Measurements from ENCODE around the gene DPH2.

Gene DPH2

DNA sequence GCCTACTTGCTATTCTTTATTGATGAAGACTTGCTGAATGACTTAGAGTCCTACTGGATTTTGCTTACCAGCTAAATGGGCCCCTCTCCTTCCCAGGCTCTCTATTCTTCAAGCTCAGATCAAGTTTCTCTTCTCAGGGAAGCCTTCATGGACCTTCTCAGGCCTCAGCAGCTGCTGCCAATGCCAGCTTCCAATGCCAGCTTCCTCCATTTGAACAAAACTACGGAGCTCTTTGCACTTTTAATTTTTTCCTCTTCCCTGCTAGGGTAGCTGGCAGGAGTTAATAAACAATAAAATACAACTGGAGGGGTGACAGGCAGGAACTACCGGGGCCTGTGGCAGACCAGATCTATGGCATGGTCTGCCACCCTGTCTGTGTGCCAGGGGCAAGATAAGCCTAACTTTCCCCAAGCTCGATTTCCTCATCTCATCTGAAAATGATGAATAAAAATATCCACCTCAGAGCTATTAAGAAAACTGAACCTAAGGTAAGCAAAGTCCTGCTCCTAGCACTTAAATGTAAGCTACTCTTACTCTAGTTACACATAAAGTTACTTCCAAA, 24.1 kb upstream of the DPH2 start:
- DNase-seq = no peak

DNA sequence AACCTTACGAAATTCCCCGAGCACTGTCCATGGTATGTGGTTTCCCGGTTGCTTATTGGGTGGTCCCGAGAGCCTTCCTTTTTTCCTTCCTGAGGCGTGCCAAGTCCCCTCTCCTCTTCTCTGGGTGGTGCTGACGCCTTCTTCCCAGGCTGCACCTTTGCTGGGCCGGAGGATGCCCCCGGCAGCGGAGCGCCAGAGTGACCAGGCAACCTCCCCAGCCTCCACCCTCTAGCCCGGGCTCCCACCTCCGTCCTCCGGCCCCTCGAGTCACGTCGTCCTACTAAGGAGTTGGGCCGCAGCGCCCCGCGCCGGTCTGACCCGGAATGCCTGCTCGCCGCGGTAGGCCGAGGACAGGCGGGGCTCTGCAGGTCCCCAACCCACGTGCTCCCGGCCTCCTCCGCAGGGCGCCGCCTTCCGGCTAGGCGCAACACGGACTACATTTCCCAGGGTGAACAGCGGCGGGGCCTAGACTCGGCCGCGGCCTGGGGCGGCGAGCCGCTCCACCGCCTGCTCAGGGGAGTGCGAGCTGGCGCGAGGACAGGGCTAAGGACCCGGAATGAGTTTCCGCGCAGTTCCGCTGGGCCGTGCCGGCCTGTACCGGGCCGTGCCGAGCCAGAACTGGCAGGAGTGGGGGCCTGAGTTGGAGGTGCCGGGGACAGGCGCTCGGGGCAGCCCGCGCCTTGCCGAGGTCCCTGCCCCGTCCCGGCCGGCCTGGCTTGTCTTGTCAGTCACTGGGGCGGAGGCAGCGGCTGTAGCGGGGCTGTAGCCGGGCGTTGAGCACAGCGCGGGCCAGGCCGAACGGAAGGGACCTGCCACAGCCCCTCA, 23.4 kb upstream of the DPH2 start, which contains the start of gene IPO13:
TSS of gene IPO13 (plus strand) at position 715 of the 825 bp plus-strand sequence. CDS start 651 bp downstream, outside the sequence.
- peak; percentile 83 for DNase-seq

DNA sequence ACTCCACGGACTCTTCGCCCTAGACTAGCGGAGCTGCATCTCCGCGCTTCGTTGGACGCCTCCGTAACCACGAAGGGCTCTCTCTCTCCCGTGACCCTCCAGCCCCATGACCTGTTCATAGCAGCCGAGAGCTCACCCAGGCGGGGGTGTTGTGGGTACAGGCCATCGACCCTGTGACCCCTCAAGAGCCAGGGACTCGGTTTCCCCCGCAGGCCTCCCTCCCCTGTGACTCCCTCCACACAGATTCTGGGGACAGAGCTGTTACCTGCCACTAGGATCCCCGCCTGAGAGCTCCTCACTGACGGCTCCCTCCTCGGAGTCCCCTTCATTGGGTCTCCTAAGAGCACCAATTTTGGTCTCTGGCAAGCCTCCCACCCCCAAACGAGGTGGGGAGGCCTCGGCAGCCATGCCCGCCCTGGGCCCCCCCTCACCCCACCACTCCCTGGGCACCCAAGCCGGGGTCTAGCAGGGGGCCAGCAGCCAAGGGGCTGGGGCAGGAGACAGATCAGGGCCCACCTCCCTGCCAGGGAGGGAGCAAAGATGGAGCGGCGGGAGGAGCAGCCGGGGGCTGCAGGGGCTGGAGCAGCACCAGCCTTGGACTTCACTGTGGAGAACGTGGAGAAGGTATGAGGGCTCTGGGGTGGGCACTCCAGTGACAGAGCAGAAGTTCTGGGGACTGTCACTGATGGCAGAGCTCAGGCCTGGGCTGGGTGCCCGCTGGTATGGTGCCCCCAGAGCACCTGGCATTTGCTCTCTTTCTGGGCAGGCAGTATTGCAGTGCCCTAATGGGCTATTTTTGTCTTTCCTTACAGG, 22.5 kb upstream of the DPH2 start:
- DNase-seq = no peak

DNA sequence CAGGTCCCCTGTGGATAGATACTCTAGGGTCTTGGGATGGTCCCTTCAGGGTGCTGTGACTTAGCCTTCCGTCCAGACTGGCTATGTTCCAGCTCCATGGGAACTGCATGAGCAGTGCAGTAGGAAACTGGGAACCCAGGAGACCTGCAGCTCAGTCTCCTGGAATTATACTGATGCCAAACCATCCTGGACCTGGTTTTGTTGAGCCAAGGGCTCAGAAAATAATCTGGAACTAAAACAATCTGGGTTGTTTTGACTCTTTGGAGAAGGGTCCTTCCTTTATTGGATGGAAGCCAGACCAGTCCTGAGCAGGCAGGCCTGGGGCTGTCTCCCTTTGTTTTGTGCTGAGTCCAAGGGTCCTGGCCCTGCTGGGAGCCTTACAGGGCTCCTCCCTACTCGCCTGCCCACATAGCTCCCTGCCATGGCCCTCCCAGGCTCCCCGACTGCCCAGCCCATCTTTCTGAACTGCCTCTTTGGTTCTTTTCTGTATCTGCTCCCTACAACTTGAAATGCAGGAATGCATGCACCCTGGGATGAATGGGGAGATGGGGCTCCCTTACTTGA, 21.9 kb upstream of the DPH2 start:
- DNase-seq = no peak

GRCh38 chr1:43949678-43950077, 20.1 kb upstream of the DPH2 start:
- DNase-seq = no peak

DNA sequence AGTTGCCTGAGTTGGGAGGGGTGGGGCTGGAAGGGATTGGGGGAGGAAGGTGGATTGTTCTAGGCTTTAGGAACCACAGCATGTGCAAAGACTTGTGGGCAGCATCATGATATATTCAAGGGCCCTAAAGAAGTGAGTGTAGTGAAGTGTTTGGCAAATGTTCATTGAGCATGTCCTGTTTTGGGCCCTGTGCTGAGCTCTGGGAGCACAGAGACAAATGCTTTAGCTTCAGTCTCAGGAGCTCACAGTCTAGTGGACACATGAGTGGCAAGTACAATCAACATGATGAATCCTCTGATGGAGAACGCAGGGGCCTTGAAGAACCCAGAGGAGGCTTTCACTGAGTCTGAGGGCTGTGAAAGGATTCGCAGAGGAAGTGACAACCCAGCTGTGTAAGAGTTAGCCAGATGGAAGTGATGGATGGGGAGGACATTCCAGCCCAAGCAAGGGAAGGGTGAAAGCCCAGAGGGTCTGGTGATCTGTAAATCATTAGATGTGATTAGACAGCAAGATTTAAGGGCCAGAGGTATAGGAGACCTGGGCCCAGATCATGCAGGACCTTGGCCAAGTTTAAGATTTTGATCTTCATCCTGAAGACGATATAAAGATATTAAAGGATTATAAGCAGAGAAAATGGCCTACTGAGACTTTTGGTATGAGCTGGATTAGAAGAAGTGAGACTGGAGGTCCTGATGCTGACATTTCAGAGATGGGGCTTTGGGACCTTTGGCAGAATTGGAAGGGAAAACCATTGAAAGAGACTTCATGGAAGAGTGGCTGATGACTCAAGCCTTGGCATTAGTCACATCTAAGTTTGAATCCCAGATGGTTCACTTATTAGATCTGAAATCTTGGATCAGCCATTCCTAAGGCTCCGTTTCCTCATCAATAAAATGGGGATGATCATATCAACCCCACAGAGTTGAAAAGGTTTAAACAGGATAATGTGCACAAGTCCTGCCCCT, 18.5 kb upstream of the DPH2 start:
- no peak for DNase-seq

- no peak for DNase-seq
Observed at GRCh38 chr1:43952731-43953346, 17.0 kb upstream of the DPH2 start.

DNA sequence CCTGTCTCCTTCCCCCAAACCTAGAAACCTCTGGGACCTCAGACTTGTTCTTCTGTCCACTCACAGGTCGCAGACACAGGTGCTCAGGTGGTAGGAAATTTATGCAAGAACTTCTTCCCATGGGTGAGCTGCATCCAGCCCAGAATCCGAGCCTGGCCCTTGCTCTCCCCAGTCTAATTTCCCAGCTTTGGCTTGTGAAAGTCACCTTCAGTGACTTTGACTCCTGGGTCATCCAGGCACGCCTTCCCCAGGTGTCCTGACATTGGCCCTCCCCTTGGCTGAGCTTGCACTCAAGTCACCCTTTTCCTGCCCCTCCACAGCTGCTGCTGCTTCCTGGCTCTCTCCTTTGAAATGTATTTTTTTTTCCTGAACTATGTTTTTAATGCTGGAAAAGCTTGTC, 16.4 kb upstream of the DPH2 start:
- no peak for DNase-seq

- DNase-seq = no peak
Observed at GRCh38 chr1:43954036-43954435, 15.8 kb upstream of the DPH2 start.

GRCh38 chr1:43956234-43956633, 13.6 kb upstream of the DPH2 start:
- no peak for DNase-seq

DNA sequence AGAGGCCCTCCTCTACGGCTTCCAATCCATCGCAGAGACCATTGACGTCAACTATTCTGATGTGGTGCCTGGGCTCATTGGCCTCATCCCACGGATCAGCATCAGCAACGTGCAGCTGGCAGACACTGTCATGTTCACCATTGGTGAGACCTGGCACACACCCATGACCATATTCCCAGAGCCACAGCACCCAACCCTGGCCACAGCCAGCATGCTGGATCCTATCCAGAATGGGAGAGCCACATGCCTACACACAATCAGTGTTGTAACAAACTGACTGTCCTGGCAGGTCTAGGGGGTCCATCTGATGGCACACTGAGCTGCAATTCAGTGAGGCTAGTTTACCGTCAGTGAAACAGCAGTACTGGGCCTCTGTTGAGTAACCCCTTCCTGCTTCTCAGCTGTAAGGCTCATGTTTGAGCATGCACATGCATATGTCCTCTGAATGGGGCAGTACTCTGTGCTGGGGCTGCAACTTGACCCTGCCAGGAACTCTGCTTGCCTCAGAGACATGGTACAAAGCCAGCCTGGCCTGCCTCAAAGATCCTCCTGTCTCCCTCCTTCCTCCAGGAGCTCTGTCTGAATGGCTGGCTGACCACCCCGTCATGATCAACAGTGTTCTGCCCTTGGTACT, 12.3 kb upstream of the DPH2 start:
- no peak for DNase-seq

GRCh38 chr1:43958351-43959255, 11.2 kb upstream of the DPH2 start:
- no peak for DNase-seq

DNA sequence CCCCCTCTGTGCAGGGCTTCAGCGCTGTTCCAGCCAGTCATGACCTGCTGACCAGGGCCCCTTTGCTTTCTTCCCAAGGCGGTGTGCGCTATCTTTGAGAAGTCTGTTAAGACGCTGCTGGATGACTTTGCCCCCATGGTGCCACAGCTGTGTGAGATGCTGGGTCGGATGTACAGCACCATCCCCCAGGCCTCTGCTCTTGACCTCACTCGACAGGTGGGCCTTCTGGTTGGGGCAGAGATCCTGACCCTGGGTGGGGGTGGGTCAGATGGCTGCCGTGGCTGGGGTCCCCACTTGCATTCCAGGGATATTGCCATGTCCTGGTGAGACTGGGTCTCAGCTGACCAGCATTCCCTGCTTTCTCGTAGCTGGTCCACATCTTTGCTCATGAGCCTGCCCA, 9.0 kb upstream of the DPH2 start:
- no peak for DNase-seq

DNA sequence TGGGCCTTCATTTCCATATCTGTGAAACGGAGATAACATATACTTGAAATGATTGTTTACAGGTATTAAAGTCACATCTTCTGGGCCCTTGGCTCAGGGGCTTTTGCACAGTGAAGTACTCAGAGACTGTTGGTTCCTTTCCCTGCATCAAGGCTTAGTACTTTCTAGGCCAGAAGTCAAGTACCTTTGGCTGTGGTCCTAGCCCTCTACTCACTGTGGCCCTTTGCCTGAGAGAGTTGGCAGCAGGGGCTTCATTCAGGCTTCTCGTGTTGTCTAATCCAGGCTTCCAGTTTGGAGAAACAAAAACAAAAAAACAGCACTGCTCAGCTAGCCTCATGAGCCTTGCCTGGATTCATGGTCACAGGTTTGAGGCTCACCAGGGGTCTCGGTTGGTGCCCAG, 8.1 kb upstream of the DPH2 start:
- DNase-seq = no peak

DNA sequence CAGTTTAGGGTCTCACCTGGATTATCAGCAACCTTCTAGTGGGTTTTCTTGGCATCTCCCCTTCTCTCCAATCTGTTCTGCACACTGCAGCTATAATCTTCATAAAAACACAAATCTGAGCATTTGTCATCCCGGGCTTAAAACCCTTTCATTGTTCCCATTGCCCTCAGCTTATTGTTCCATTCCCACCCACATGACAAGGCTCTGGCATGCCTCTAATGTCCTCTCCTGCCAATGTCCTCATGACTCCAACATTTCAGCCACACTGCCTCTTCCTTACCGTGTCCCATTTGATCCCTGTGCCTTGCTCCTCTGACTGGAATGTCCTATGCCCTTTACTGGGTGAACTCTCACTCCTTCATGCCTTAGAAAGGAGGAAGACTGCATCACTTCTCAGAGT, 7.5 kb upstream of the DPH2 start:
- no peak for DNase-seq

GRCh38 chr1:43963006-43963405, 6.8 kb upstream of the DPH2 start:
- no peak for DNase-seq

GRCh38 chr1:43963890-43964289, 5.9 kb upstream of the DPH2 start:
- no peak for DNase-seq

- DNase-seq = no peak
Observed at GRCh38 chr1:43965316-43965715, 4.5 kb upstream of the DPH2 start.

DNA sequence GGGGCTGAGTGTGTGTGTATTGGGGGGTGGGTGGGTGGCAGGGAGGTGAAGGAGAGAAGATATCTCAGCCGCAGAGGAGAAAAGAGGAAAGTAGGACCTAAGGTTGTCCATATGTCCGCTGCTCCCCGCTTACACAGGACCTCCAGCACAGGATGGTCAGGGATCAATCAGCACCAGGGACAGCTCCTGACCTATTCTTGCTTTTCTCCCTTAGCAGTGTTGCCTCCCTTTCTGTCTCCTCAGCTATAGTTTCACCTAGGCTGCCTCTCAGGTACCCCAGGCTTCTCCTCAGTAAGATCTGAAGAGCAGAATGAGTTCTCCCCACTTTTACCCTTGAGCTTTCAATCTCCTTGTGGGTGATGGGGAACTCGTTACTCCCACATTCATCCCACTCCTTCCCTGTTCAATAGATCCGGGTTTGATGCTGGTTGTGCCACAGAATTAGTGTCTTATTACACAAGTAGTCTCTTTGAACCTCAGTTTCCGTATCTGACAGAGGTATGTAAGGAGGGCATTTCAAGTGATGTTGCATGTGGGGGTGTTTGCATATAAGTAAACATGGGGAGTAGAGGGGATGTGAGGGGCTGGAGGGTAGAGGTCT, 1.4 kb upstream of the DPH2 start:
- no peak for DNase-seq

DNA sequence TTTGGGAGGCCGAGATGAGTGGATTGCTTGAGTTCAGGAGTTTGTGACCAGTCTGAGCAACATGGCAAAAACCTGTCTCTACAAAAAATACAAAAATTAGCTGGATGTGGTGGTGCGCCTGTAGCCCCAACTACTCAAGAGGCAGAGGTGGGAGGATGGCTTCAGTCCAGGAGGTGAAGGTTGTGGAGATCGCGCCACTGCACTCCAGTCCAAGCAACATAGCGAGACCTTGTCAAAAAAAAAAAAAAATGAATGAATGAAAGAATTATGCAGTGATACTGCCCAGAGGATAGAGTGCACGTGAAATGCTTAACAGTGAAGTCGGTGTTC, 429 bp upstream of the DPH2 start:
- DNase-seq = no peak
